Activated T-cell treated with anti-CD3 and anti-CD28 coated beads, Interleukin-2, amount 50 U/mL, for 72 hours (primary cell): ENCODE data around the gene GALNT2. TPM values are rescaled to one million over a fixed set of nuclear protein-coding genes. Genes with fewer than 3 reads are reported as not detected.

Experiments used
- ATAC-seq, 2 donors: fragments of 150-1000 bp; cut with Tn5 transposase; replicated peaks in 1 of 2; 2 replicates each; pipeline ENCODE4 v1.10.0; 2021; ENCODE audit warnings: moderate library complexity in 2 of 2, mild to moderate bottlenecking in 1 of 2
- DNase-seq, 2 donors: peaks; one replicate each; pipeline ENCODE4 v3.0.0; 2021 to 2022; ENCODE audit warnings: mixed read lengths in 1 of 2
- H3K27ac Mint-ChIP-seq: one replicate; pipeline ENCODE4 v1.8.0; 2022; ENCODE audit warnings: mild to moderate bottlenecking, moderate library complexity, mixed read lengths
- H3K27me3 Mint-ChIP-seq: one replicate; pipeline ENCODE4 v1.8.0; 2022; ENCODE audit warnings: low read depth, mixed read lengths
- H3K36me3 Mint-ChIP-seq, 2 donors: one replicate each; pipeline ENCODE4 v1.8.0; 2022; ENCODE audit warnings: mixed read lengths in 2 of 2, mild to moderate bottlenecking in 1 of 2; ENCODE audit not compliant: insufficient read depth in 2 of 2
- H3K4me1 Mint-ChIP-seq: one replicate; pipeline ENCODE4 v1.8.0; 2022; ENCODE audit warnings: low read depth, mixed read lengths
- H3K4me3 Mint-ChIP-seq, 2 donors: one replicate each; pipeline ENCODE4 v1.8.0; 2022; ENCODE audit warnings: mild to moderate bottlenecking in 2 of 2, mixed read lengths in 2 of 2, moderate library complexity in 2 of 2
- H3K9me3 Mint-ChIP-seq, 2 donors: one replicate each; pipeline ENCODE4 v1.8.0; 2022; ENCODE audit warnings: mixed read lengths in 2 of 2
- total RNA-seq, 2 donors: library from RNA; stranded (reverse); gene quantifications; one replicate each; pipeline ENCODE4 v1.2.3, GENCODE V29; 2022

The GALNT2 gene
- total RNA-seq, 2 donors from 2014 or later = 50.2 to 67.6 TPM

DNA sequence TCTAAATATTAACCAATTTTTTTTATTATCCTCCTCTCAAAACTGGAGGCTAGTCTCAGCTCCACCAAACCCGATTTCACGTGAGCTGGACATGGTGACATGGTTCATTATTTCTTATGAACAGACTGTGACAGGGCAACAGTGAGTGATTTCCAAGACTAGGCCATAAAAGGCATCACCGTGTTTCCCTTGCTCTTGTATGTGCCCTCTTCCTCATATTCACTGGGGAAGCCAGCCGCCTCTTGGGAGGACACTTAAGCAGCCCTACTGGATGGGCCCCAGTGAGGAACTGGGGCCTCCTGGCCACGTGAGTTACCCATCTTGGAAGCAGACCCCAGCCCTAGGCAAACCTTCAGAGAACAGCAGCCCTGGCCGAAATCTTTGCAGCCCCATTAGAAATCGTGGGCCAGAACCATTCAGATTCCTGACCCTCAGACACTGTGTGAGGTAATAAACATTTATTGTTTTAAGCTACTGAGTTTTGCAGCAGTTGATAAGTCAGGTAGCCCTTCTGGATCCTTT lies 105.0 kb downstream of the GALNT2 start:
- ATAC-seq (no peak), DNase-seq (no peak)
- Mint-ChIP-seq H3K27ac (no peak overlapping the region), H3K36me3 (no peaks in the 10 kb centered on the region), H3K27me3 (no peaks in the 10 kb centered on the region), H3K4me3 (no peak overlapping the region), H3K9me3 (no peaks in the 10 kb centered on the region), H3K4me1 (peaks cover 72% of the 10 kb centered on the region)

DNA sequence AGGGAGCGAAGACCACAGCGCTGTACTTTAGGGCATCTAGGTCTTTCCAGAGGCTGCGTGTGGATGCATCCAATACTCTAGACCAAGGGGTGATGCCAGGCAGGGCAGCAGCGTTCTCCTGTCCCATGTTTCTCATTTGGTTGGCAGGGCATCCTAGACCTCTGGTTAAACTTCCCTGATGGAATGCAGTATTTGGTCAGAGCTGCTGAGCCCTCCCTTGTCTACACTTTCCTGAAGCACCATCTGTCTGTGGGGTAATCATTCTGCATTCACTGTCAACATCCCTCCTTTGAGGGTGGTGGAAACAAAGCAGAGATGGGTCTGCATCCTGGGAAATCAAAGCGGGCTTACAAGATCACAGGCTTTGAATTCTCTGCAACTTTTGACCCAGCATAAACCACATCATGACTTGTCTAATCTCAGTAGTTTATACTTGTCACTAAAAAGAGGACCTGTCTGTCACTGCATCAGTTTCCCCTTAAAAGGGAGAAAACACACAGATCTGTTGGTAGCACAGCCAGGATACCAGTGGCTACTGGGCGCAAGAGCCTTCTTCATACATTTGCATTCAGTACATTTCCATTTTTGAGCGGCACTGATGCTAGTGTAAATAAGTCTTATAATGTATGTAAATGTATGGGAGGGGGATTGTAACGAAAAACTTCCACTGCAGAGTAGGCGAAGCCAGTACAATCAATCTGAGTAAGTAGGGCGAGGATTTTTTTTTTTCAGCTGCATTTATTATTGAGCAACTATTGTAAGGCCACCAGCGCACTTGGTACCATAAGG lies 106.3 kb downstream of the GALNT2 start:
- H3K4me3 Mint-ChIP-seq = no peak overlapping the region
- H3K9me3 Mint-ChIP-seq = no peaks in the 10 kb centered on the region
- DNase-seq (no peak), ATAC-seq (no peak)
- peak overlapping the region; percentile 65 for H3K27ac Mint-ChIP-seq
- H3K36me3 Mint-ChIP-seq = peaks cover 4 to 6% of the 10 kb centered on the region in 2 donors
- no peaks in the 10 kb centered on the region for H3K27me3 Mint-ChIP-seq
- peaks cover 59% of the 10 kb centered on the region for H3K4me1 Mint-ChIP-seq

DNA sequence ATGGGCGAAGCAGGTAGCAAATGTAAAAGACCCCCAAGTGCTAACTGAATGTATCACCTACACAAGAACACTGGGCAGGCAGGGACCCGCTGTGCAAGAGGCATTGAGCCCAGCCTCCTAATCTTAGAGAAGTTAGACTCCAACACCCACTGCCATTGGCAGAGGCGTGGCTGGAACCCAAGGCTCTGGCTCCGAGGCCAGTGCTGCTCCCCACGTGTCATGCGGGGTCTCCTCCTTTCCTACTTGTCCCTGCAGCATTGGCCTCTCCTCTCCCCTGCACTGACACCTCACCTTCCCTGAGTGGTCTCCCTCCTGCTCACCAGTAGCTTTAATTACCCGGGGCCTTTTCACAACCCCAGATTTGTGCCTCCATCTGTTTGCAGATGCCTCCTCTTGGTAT lies 107.0 kb downstream of the GALNT2 start:
- Mint-ChIP-seq H3K9me3 (no peaks in the 10 kb centered on the region), H3K4me1 (peaks cover 54% of the 10 kb centered on the region), H3K36me3 (peaks cover 6% of the 10 kb centered on the region in 2 donors), H3K27me3 (no peaks in the 10 kb centered on the region), H3K4me3 (no peak overlapping the region), H3K27ac (no peak overlapping the region)
- DNase-seq = no peak
- no peak for ATAC-seq

DNA sequence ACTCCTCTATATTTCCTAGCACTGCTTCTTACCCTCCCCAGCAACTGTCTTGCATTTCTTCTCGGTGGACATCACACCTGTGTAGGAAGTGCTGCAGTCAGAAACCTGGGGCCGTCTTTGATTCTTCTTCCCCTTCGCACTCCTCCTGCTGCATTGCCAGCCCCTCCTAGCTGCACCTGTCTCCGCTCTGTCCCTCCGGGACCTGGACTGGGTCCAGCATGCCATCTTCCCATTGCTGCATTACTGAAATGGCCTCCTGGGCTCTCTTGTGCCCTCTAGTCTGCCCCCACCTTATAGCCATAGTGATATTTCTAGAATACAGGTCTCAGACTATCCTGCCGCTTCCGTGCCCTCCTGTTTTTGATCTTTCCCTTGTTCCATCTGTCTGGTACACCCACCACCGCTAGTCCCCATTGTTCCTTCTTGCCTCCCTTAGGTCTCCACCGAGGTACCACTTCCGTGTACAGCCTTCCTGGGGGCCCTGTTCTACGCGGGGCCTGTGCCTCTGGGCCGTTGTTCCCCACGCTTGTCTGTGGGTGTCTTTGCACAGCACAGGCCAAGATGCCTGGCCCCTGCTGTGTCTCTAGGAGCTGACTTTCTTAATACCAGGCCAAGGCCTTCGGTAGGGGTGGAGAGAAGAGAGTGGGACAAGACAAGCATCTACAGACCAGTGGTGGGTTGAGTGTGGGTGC lies 107.6 kb downstream of the GALNT2 start:
- Mint-ChIP-seq H3K36me3 (peaks cover 6 to 10% of the 10 kb centered on the region in 2 donors), H3K27ac (no peak overlapping the region), H3K4me3 (no peak overlapping the region), H3K9me3 (no peaks in the 10 kb centered on the region), H3K4me1 (peaks cover 48% of the 10 kb centered on the region), H3K27me3 (no peaks in the 10 kb centered on the region)
- DNase-seq = no peak
- ATAC-seq = no peak

DNA sequence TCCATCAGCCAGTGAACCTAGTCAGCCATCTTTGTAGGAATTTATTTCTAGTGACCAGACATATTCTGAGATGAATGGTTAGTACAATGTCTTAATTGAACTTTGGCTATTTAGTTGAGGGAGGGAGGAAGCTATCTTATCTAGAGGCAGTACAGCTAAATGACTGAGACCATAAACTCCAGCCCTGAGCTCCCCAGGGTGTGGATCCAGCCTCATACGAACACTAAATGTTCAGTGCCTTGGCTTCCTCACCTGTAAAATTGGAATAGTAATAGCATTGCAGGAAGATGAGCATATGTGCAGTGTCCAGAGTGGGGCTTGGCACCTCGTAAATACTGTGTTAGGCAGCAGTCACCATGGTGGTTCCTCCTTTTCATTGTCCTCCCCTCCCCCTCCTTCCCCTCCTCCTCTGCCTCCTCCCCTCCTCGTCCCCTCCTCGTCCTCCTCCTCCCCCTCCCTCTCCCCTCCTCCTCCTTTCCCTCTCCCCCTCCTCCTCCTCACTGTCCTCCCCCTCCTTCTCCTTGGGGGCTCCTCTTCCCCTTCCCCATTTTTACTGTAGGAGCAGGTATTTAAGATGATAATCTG lies 108.2 kb downstream of the GALNT2 start:
- H3K27me3 Mint-ChIP-seq = no peaks in the 10 kb centered on the region
- DNase-seq = no peak
- no peaks in the 10 kb centered on the region for H3K9me3 Mint-ChIP-seq
- H3K4me3 Mint-ChIP-seq = no peak overlapping the region
- H3K27ac Mint-ChIP-seq = no peak overlapping the region
- peaks cover 6 to 11% of the 10 kb centered on the region in 2 donors for H3K36me3 Mint-ChIP-seq
- no peak for ATAC-seq
- peaks cover 41% of the 10 kb centered on the region for H3K4me1 Mint-ChIP-seq

DNA sequence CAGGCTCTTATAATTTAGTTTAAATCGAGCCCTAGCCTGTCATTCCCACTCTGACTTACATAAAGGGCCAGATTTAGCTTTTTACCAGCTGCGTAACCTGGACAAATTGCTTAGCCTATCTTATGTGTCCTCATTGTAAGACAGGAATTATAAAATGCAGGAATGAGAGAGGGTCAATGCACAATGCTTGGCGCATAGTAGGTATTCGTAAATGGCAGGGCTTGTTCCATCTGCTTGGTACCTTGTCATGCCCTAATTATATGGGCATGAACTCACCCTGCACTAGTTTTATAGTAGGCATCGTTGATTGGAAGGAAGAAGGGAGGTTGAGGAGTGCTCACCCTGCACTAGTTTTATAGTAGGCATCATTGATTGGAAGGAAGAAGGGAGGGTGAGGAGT lies 108.8 kb downstream of the GALNT2 start:
- Mint-ChIP-seq H3K4me1 (peaks cover 36% of the 10 kb centered on the region), H3K4me3 (no peak overlapping the region), H3K36me3 (peaks cover 8 to 12% of the 10 kb centered on the region in 2 donors), H3K27me3 (no peaks in the 10 kb centered on the region), H3K9me3 (no peaks in the 10 kb centered on the region), H3K27ac (no peak overlapping the region)
- ATAC-seq (no peak), DNase-seq (no peak)

DNA sequence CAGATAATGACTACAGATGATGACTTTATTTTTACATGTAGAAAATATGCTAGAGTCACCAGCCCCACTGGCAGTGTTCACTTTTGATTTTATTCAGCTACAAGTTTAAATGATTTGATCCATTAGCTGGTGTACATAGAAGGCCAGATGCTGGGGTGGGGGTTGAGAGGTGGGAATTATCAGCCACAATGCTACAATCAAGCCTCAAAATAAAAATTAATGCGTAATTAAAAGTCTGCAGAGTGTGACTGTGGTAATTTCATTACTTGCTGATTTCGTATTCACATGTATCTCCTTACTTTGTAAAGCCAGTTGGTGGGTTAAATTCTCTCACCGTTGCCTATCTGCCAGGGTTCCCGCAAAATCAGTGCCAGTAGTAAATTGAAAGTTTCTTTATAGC lies 109.3 kb downstream of the GALNT2 start:
- Mint-ChIP-seq H3K4me1 (peaks cover 36% of the 10 kb centered on the region), H3K27me3 (no peaks in the 10 kb centered on the region), H3K4me3 (no peak overlapping the region), H3K27ac (no peak overlapping the region), H3K36me3 (peaks cover 8 to 17% of the 10 kb centered on the region in 2 donors), H3K9me3 (no peaks in the 10 kb centered on the region)
- ATAC-seq (no peak), DNase-seq (no peak)

DNA sequence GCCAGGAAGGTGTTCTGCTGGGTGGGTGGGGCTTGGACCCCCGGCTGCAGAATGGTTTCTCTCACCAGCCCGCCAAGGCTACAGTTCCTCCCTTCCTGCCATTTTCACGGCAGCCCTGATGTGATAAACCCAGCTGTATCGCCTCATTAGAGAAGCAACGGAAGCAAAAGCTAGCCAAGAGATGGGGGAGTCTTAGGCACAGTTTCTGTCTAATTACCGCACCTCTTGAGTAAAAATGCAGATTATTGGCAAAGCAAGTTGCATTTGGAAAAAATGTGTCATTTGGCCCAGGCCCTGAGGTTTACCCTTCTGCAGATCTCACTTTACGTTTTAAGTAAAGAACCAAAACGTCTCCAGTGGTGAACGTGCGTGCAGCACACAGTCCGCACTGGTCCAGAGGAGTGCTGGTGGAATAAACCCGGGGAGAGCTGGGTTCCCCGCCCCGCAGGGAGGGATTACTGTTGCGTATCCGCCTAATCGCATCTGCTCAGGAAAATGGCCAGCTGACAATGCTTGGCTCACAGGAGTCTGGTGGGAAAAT lies 109.9 kb downstream of the GALNT2 start:
- ATAC-seq (peak in 1 of 2 donors; percentile 37), DNase-seq (no peak)
- H3K4me3 Mint-ChIP-seq = no peak overlapping the region
- peaks cover 36% of the 10 kb centered on the region for H3K4me1 Mint-ChIP-seq
- H3K9me3 Mint-ChIP-seq = no peaks in the 10 kb centered on the region
- H3K27ac Mint-ChIP-seq = no peak overlapping the region
- H3K27me3 Mint-ChIP-seq = no peaks in the 10 kb centered on the region
- peaks cover 8 to 19% of the 10 kb centered on the region in 2 donors for H3K36me3 Mint-ChIP-seq

DNA sequence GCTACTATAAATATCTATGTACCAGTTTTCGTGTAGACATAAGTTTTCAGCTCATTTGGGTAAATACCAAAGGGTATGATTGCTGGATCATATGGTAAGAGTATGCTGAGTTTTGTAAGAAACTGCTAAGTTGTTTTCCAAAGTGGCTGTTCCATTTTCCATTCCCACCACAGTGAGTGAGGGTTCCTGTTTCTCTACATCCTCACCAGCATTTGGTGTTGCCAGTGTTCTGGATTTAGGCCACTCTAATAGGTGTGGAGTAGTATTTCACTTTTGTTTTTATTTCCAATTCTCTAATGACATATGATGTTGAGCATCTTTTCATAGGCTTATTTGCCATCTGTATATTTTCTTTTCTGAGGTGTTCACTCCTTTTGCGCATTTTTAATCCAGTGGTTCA lies 112.2 kb downstream of the GALNT2 start:
- ATAC-seq (no peak), DNase-seq (no peak)
- H3K4me3 Mint-ChIP-seq = no peak overlapping the region
- H3K4me1 Mint-ChIP-seq = peaks cover 29% of the 10 kb centered on the region
- H3K27ac Mint-ChIP-seq = no peak overlapping the region
- no peaks in the 10 kb centered on the region for H3K9me3 Mint-ChIP-seq
- no peaks in the 10 kb centered on the region for H3K27me3 Mint-ChIP-seq
- peaks cover 10 to 21% of the 10 kb centered on the region in 2 donors for H3K36me3 Mint-ChIP-seq

DNA sequence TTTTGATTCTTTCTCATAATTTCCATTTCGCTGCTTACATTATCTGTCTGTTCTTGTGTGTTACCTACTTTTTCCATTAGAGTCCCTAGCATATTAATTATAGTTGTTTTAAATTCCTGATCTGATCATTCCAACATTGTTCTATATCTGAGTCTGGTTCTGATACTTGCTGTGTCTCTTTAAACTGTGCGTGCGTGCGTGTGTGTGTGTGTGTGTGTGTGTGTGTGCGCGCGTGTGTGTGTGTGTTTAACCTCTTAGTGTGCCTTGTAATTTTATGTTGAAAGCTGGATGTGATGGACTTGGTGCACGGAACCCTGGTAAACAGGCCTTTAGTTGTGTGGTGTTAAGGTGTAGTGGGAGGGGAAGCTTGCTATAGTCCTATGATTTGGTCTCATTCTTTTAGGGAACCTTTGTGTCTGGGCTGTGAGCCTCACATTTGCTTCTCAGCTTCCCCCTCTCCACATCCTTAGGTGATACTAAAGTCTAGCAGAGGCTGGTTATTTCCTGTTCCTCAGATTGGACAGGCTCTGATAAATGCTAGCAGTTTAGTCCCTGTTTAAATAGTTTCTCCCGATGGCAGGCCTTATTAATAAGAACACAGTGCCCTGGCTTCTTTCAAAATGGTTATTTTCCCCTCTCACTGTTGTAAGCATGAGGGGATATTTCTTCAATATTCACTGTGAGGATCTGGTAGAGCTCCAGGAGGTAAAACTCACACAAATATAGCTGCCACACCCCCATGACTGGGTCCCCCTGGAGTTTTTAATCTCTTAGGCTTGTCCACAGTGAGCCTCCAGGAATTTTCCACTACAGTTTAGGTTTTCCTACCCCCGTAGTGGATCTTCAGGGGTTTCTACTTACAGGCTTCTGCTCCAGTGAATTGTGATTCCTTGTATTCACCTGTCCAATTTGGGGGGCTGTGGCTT lies 118.3 kb downstream of the GALNT2 start:
- Mint-ChIP-seq H3K27ac (peak overlapping the region; percentile 56), H3K36me3 (peaks cover 8 to 24% of the 10 kb centered on the region in 2 donors), H3K27me3 (no peaks in the 10 kb centered on the region), H3K4me3 (peak overlapping the region in 1 of 2 donors; percentile 47), H3K9me3 (peaks cover 2 to 4% of the 10 kb centered on the region in 2 donors), H3K4me1 (peaks cover 58% of the 10 kb centered on the region)
- DNase-seq (no peak), ATAC-seq (no peak)

DNA sequence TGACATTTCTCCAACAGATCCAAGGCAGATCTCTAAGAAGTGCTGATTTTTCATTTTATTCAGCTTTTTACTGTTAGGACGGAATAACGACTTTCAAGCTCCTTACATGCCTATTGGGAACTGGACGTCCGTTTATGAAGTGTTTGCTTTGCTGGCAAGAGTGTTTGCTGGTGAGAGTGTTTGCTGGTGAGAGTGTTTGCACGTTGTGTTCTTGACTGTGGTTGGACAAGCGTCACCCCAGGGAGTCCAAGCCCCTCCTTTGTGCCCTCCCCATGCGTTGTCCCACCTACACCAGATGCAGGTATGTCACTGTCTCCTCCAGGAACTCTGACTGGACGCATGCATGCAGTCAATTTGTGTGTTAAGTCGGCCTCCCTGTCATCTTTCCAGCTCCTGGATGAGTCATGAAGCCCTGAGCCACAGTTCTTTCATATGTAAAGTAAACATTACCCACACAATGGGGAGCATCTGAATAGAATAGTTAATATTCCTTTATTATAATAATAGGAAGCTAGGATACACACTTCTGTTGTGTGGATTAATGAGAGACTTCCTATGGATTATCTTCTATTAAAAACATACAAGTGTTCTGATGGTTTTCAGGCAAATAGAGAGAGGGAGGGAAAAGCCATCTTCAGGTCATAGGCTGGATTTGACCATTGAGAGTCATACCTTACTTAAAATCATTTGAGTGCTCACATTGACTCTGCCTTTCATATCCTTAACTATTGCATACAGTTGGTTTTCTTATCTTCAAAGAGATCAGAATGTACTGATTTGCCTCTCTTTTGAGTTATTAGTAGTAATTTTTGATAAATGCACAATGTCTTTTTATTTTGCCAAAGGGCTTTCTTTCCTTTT lies 119.2 kb downstream of the GALNT2 start:
- Mint-ChIP-seq H3K36me3 (peaks cover 7 to 20% of the 10 kb centered on the region in 2 donors), H3K4me3 (peak overlapping the region; percentile 7 to 47), H3K4me1 (peaks cover 58% of the 10 kb centered on the region)

More for the DNA sequence above, 119.2 kb downstream of the GALNT2 start:
- DNase-seq = peak; percentile 28 to 47
- Mint-ChIP-seq H3K9me3 (peaks cover 2 to 4% of the 10 kb centered on the region in 2 donors), H3K27ac (peak overlapping the region; percentile 17), H3K27me3 (no peaks in the 10 kb centered on the region)
- ATAC-seq = peak; percentile 84 to 92
